Subcutaneous adipose tissue (tissue), 4 donors: ENCODE data around the gene KCNAB2. TPM values are rescaled to one million over a fixed set of nuclear protein-coding genes. Genes with fewer than 3 reads are reported as not detected.

Experiments
- CTCF ChIP-seq: fragments of 450-650 bp; IDR thresholded peaks from one replicate; pipeline ENCODE4 v1.5.1; 2016; ENCODE audit warnings: low read depth, mild to moderate bottlenecking, control low read depth, antibody characterized with exemption, moderate library complexity
- total RNA-seq, 4 donors: library from RNA; depleted of rRNA; stranded (reverse); fragments of >200 nt; gene quantifications; one replicate each; pipeline ENCODE4 v1.1.0, GENCODE V29; 2016

KCNAB2 gene
- total RNA-seq, 4 donors from 2014 or later, result 10.2 to 48.6 (median 18.2) TPM

DNA sequence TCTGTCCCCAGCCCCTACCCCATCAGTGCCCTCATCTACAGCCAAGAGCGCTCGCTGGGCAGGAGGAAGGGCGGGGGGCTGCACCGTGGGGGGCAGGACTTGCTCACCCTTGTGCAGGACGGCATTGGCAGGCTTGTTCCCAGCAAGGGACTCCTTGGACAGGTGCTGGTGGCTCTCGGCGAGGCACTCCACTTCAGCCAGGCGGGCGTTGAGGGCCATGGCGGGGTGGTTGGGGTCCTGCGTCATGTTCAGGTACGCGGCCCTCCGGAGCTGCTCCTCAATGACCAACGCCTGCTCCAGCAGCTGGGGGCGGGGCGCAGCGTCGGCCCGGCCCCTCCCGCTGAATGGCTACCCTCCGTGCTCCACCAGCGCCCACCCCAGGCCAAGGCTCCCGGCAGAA, 64.0 kb downstream of the KCNAB2 start:
- TF ChIP-seq CTCF, result no peak

GRCh38 chr1:6110326-6110725, 64.6 kb downstream of the KCNAB2 start:
- TF ChIP-seq CTCF, result no peak

GRCh38 chr1:6111571-6111970, 65.9 kb downstream of the KCNAB2 start:
- no peak for TF ChIP-seq CTCF

- no peak for TF ChIP-seq CTCF
Observed at GRCh38 chr1:6111991-6112689, 66.5 kb downstream of the KCNAB2 start.

DNA sequence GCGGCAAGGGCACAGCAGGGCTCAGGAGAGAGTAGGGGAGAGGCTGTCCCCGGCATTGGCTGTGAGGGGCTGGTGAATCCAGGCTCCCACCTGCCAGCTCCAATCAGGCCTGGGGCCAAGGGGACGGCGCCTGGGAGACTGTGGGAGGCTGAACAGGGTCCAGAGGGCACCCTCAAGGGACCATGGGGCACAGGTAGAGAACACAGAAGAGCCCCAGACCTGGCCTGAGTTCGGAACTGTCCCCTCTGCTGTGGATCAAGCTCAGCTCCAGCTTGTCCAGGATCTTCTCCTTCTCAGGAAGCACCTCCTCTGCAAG, 67.0 kb downstream of the KCNAB2 start:
- TF ChIP-seq CTCF, result no peak

- TF ChIP-seq CTCF, result no peak
Observed at GRCh38 chr1:6113116-6113515, 67.4 kb downstream of the KCNAB2 start.

- no peak for TF ChIP-seq CTCF
Observed at GRCh38 chr1:6113745-6114144, 68.1 kb downstream of the KCNAB2 start.

DNA sequence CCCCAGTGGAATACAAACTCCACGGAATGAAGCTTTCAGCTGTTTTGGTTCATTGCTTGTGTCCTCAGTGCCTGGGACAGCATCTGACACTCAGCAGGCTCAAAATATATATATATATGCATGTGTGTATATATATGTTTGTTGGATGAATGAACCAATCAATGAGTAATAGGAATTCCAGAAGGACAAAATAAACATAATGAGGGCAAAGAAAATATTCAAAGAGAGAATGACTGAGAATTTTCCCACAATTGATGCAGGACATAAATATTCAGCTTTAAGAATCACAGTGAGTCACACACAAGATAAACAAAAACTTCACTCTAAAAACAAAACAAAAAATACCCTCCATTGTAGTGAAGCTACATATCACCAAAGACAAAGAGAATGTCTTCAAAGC, 70.4 kb downstream of the KCNAB2 start:
- no peak for TF ChIP-seq CTCF
